Activated CD8-positive, alpha-beta memory T cell treated with anti-CD3 and anti-CD28 coated beads for 4 hours (primary cell): ENCODE results near the gene CASZ1.

Source experiments
- DNase-seq, 2 donors: peaks; one replicate each; pipeline ENCODE4 v3.0.0-alpha.2; 2020; ENCODE audit warnings: low read depth in 2 of 2

CASZ1 gene

GRCh38 chr1:10637834-10638558 lies 158.4 kb downstream of the CASZ1 start:
- DNase-seq, result no peak

DNA sequence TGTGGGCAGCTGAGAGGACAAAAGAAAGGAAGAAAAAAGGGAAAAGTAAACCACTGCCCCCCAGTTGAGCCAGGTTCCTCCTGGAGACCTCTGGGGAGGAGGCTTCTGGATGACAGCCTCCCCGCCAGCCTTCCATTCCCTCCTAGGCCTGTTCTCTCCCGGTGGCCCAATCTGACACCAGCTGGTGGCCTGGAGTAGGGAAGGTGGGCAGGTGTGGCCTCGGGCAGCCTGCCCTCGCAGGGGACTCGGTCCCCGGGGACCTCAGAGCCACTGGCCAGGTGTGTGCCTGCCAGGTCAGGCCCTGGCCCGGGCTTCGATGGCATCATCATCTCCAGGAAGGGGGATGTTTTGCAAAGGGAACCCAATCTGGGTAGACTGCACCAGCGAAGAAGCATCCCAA lies 159.0 kb downstream of the CASZ1 start:
- DNase-seq, result no peak

GRCh38 chr1:10635992-10636391 lies 160.5 kb downstream of the CASZ1 start:
- no peak for DNase-seq

GRCh38 chr1:10635085-10635896 lies 161.2 kb downstream of the CASZ1 start:
- no peak for DNase-seq

DNA sequence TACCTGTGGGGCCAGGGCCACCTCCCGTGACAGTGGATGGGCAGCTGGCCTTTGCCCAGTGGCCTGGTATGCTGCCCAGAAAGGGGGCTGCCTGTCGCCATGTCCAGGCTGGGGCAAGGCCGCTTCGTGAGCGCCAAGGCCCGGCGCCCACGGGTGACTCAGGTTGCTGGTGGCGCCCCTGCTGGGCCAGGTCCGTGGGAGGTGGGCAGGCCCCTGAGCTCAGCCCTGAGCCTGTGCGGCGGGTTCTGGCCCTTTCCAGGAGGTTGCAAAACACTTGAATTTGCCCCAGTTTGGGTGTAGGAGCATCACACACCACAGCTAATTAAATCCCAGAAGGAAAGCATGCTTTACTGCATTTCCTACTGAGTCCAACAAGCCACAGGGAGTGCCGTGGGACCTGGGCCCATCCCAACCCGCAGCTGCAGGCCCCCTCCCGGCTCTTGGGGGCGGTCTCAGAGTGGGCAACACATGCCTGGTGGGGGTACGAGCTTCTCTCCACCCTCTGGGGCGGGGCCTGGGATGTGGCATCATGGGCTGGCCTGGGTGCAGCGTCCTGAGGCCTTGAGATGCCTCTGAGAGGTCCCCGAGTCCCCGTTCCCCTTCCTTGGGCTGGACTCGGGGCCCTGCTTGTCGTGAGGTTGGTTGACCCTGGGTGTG lies 161.9 kb downstream of the CASZ1 start:
- DNase-seq, result no peak

GRCh38 chr1:10634075-10634427 lies 162.4 kb downstream of the CASZ1 start:
- no peak for DNase-seq

DNA sequence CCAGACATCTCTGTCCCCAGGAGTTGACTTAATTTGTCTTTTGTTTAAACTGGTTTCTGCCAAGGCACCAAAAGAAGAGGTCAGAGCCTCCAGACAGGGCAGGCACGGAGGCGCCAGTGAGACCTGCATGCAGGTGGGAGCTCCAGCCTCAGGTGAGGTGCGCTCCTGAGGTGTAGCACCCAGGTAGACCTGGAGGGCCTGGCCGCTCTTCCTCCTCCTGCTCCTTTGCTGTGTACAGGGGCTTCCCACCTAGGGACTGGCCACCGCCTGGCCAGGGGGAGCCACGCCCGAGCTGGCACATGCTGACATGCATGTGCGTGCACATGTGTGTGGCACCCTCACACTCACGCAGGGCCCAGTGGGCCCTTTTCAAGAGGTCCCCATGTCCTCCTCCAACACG lies 163.0 kb downstream of the CASZ1 start:
- no peak for DNase-seq

DNA sequence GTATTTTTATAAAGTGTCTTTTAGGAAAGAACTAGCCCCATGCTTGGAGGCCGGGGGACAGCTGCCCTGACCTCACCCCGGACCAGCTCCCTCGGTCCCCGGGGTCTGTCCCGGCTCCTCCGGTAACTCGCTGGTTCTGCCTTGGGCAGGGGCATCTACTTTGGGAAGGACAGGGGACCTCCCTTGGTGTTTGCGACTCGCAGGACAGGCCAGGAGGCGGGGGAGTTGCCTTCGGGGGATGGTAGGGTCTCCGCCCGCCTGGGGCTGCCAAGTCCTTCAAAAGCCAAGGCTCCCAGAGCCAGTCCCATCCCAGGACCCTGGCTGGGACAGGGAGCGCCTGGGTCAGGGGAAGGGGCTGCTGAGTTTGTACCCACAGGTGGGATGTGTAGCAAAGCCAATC lies 163.8 kb downstream of the CASZ1 start:
- no peak for DNase-seq

- DNase-seq, result no peak
These were observed 164.4 kb downstream of the CASZ1 start for GRCh38 chr1:10631811-10632593.

DNA sequence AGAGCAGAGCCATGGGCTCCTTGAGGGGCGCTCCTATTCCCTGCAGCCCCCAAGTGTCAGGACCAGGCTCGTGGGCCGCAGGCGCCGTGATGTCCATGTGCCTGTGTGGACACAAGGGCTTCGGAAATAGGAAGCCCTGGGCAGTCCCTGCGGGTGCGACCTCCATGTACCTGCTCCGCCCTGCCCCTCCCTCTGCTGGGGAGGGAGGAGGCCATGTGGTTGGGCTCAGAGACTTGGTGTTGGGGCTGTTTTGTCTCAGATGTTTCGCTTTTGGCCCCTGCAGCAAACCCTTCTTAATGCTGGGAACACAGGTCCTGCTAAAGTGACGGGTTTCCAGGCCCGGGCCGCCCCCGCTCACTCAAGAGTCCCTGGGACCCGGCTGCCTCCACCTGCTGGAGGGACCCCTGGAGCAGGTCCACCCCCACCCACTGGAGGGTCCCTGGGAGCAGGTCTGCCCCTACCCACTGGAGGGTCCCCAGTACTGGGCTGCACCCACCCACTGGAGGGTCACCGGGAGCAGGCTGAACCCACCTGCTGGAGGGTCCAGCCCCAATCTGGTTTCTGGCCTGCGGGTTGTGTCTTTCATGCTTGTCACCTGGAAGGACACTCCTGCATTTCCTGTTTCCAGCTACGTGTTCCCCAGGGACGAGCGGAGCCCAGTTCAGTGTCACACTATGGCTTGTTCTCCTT lies 165.2 kb downstream of the CASZ1 start:
- DNase-seq, result no peak

DNA sequence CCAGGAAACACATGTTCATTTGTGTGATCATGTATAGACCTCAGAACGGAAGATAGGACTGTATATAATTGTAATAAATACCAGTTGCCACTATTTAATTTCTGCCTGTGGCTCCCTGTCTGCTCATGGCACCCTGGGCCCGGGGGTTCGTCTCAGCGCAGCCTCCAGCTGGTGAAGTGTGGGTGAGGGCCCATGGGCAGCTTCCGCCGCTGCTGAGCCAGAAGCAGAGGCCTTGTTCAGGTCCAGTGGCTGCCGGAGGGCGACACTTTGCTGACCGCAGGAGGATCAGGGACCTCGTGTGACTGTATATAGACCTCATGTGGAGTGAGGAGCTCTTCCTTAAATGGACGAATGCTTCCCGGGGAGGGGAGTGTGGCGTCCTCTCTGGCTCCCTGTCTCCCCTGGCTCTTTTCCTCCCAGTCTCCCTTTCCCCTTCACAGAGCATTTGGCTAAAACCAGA lies 165.8 kb downstream of the CASZ1 start:
- no peak for DNase-seq

DNA sequence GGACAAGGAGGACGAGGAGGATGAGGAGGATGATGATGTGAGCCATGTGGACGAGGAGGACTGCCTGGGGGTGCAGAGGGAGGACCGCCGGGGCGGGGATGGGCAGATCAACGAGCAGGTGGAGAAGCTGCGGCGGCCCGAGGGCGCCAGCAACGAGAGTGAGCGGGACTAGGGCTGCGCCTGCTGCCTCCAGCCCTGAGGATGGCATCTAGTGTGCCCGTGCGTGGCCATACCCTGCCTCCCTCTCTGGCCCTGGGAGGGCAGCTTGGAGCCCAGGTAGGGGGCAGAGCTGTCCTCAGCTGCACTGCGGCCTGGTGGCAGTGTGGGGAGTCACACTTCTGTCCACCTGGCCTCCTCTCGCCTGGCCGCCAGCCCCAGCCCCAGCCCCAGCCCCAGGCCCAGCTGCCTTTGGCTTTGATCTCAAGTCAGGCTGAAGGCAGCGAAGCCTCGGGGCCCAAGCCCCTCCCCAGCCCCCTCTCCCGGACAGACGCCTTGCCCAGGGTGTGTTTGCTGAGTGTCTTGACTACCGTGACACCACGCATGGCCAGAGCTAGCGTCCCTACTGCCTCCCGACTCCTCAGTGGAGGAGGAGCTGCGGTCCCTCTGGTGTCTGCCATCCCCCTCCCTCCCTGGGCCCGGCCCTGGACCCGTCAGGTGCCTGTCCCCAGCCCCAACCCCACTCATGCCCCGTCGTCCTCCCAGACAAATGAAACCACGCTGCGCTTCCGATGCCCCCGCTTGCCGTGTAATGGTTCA lies 166.5 kb downstream of the CASZ1 start:
- no peak for DNase-seq

GRCh38 chr1:10629091-10629815 lies 167.2 kb downstream of the CASZ1 start:
- no peak for DNase-seq

GRCh38 chr1:10628685-10629084 lies 167.8 kb downstream of the CASZ1 start:
- no peak for DNase-seq

DNA sequence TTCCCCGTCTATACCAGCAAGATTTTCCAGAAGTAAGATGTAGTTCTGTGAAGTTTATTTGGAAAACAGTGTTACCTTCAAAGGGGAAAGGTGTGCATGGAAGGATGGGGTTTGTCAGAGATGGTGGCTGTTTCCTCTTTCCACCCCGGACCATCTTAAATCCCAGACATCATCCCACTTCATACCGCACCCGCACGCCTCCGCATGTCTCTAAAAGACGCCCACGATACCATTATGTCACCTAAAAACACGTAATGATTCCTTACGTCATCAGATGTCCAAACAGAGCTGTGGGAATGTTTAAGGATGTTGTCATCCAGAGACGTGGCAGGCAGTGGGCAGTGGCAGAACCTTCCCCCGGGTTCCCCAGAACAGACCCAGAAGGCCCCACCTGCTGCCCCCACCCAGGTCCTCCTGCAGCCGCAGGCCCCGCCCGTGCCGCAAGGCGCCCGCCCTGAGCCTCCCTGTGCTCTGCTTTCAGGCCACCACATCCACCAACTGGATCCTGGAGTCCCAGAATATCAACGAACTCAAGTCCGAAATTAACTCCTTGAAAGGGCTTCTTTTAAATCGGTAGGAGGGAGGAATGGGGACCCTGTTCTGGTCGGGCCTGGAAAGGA lies 169.5 kb downstream of the CASZ1 start:
- DNase-seq, result no peak

DNA sequence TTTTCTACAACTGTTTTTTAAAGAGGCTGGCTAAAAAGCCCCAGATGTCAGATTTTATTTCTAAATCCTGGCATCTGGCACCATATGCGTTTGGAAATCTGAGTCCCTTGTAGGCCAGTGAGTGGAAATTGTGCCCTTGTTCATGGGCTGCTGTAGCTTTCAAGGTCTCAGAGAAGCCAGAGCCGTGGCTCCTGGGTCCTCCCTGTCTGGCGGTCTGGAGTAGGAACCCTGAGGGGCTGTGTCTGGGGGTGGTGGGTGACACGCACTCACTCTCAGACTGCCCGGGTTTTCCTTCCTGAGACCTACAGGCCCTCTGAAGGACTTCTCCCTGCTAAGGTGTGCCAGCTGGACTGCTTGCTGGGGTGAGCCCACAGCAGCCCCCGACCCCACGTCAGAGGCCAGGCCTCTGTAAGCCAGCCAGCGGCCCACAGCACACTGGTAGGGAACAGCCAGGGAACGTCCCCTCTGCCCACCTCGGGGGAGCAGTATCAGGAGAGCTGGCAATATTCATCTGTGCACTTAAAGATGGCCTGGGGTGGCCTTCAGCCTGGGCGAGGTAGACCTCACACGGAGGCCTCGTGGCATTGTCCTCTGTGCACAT lies 170.2 kb downstream of the CASZ1 start:
- no peak for DNase-seq

DNA sequence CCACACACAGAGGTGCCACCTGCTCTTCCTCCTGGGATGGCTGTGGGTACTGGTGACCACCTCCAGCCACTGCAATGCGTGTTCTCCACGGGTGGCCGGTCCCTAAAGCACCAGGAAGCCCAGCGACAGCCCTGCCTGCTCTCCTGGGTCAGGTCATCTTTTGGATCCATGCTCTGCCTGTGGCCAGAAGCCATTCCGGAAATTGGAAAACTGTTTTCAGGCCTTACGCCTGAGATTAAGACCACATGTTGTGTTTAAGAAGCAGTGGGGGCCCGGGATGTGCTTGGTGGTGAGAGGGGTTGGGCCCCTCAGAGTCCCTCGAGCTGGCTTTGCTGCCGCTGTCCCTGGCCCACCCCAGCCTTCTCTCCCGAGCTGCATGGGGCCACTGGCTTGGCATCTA lies 170.9 kb downstream of the CASZ1 start:
- DNase-seq, result no peak

DNA sequence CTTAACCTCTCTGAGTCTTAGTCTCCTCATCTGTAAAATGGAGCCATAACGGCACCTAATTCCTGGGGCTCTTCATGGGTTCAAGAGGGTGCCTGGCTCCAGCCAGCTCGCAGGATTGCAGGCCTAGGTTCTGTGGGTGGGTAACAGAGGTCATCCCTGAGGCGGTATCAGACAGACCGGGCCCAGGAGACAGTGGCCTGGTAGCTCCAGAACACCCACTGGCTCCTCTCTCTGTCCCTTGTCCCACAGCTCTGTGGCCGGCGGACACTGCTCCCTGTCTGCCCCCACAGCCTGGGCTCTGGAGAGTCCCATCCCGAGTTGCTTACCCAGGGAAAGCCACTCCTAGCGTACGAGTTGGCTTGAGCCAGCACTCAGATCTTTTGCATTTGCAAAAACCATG lies 171.4 kb downstream of the CASZ1 start:
- no peak for DNase-seq
